ENCODE results near the gene PDE3B. TPM values are rescaled to one million over a fixed set of nuclear protein-coding genes. Genes with fewer than 3 reads are reported as not detected.

The PDE3B gene
- total and polyA plus RNA-seq, 2 of the 8 experiments (the other 6 are each of a cell fraction or from before 2014, with no cell fraction given) = 2.7 to 10.9 TPM

- Histone ChIP-seq H4K20me1 (replicated peaks in 1 of 2; ENCODE audit: control insufficient read depth in 1 of 2, insufficient read depth in 2 of 2, low read length in 2 of 2) (peaks cover 0 to 2% of the 10 kb centered on the region in 2 experiments), H4K8ac (ENCODE audit: extremely low read depth, insufficient read depth, low read length) (no peak overlapping the region), H3K79me1 (ENCODE audit: low read depth, low read length) (no peaks in the 10 kb centered on the region), H3K4ac (replicated peaks; ENCODE audit: insufficient read length, low read depth, low read length) (no peak overlapping the region), H3K4me2 (ENCODE audit: insufficient read depth in 1 of 2, low read depth in 2 of 2, low read length in 2 of 2) (no peak overlapping the region), H4K91ac (replicated peaks; ENCODE audit: insufficient read length, low read length) (no peak overlapping the region), H3K14ac (ENCODE audit: insufficient read length) (no peak overlapping the region), H3K9ac (replicated peaks in 1 of 4; ENCODE audit: extremely low read depth in 1 of 4, low read depth in 3 of 4, low read length in 3 of 4) (no peak overlapping the region), H3K27ac (ENCODE audit: low read depth, low read length) (no peak overlapping the region), H3K18ac (ENCODE audit: extremely low read depth, low read length) (no peak overlapping the region), H3K23me2 (ENCODE audit: low read depth, low read length) (peaks cover 3% of the 10 kb centered on the region; the same call in 1 of the 2 replicates), H3K56ac (replicated peaks; ENCODE audit: insufficient read length, low read depth, low read length) (no peak overlapping the region), H2BK15ac (ENCODE audit: low read length) (no peak overlapping the region), H3K23ac (ENCODE audit: insufficient read length) (no peak overlapping the region), H3K4me1 (replicated peaks in 1 of 4; ENCODE audit: control insufficient read depth in 3 of 4, insufficient read depth in 4 of 4, low read length in 3 of 4) (no peaks in the 10 kb centered on the region), H2BK5ac (ENCODE audit: low read depth, low read length) (no peak overlapping the region), H2AFZ (ENCODE audit: low read length) (no peak overlapping the region), H3K79me2 (ENCODE audit: control insufficient read depth in 1 of 2, insufficient read depth in 2 of 2, low read length in 2 of 2) (no peaks in the 10 kb centered on the region), H2AK5ac (ENCODE audit: low read depth, low read length) (no peak overlapping the region), H3K4me3 (ENCODE audit: extremely low read depth in 1 of 4, insufficient read depth in 2 of 4, low read depth in 3 of 4, low read length in 4 of 4) (no peak overlapping the region), H3K9me3 (ENCODE audit: insufficient read depth in 2 of 2, low read depth in 1 of 2, low read length in 1 of 2) (no peaks in the 10 kb centered on the region), H2BK12ac (ENCODE audit: low read depth, low read length) (no peak overlapping the region), H2BK20ac (ENCODE audit: low read length) (no peak overlapping the region), H2BK120ac (replicated peaks; ENCODE audit: low read depth, low read length) (no peak overlapping the region), H4K5ac (ENCODE audit: insufficient read length, low read depth, low read length) (no peak overlapping the region), H3K27me3 (replicated peaks in 1 of 4; ENCODE audit: control insufficient read depth in 3 of 4, extremely low read depth in 1 of 4, insufficient read depth in 3 of 4, low read length in 3 of 4) (no peaks in the 10 kb centered on the region), H3K36me3 (ENCODE audit: control insufficient read depth in 2 of 4, insufficient read depth in 4 of 4, low read length in 3 of 4) (no peaks in the 10 kb centered on the region)
- CTCF ChIA-PET (ENCODE audit: partially characterized antibody) = interaction anchor here (0.7 to 3.3 kb wide), 5 partner anchors 9 to 221 kb away, joined by 3 to 13 read pairs (median 6); no protein-coding TSS in a partner anchor
- WGBS, 2 experiments (ENCODE audit: extremely low coverage in 1 of 2, insufficient coverage in 1 of 2, insufficient read length in 1 of 2, insufficient replicate concordance in 2 of 2, low coverage in 1 of 2, low lambda C conversion rate in 2 of 2, missing lambda C conversion rate in 1 of 2) = 89% methylated on average over 6 of the region's 6 CpGs; no CpG with 5 or more reads in 1 of the 2 experiments
- POLR2A ChIA-PET (ENCODE audit: partially characterized antibody) = interaction anchor here (1.0 kb wide), 1 partner anchor 15 kb away, joined by 3 read pairs; no protein-coding TSS in a partner anchor
- TF ChIP-seq EP300 (IDR thresholded peaks at IDR 0.05; ENCODE audit: borderline replicate concordance in 1 of 2, low read depth in 2 of 2, low read length in 2 of 2) (no peak), SUZ12 (IDR thresholded peaks at IDR 0.05; ENCODE audit: low read length) (no peak), TAF1 (IDR thresholded peaks at IDR 0.05; ENCODE audit: low read depth, low read length) (no peak), KDM4A (IDR thresholded peaks at IDR 0.05; ENCODE audit: low read depth, low read length, severe bottlenecking) (no peak), JUND (IDR thresholded peaks at IDR 0.05; ENCODE audit: low read length) (no peak)
- TF ChIP-seq, protein P1, sequence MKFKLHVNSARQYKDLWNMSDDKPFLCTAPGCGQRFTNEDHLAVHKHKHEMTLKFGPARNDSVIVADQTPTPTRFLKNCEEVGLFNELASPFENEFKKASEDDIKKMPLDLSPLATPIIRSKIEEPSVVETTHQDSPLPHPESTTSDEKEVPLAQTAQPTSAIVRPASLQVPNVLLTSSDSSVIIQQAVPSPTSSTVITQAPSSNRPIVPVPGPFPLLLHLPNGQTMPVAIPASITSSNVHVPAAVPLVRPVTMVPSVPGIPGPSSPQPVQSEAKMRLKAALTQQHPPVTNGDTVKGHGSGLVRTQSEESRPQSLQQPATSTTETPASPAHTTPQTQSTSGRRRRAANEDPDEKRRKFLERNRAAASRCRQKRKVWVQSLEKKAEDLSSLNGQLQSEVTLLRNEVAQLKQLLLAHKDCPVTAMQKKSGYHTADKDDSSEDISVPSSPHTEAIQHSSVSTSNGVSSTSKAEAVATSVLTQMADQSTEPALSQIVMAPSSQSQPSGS (IDR thresholded peaks at IDR 0.05; ENCODE audit: low read length) = no peak
- FAIRE-seq = no peak
- DNase-seq (ENCODE audit: low read depth in 1 of 2, low spot score in 2 of 2) = no peak
Measured at GRCh38 chr11:14764579-14765527, 121.2 kb downstream of the PDE3B start.

All from H1 (cell line).